Fibroblast of peridontal ligament (primary cell): ENCODE data around the gene CLIC4.
A peak's percentile ranks its signal among the peaks of the same experiment; 100 is the strongest.
"Not testable (repeated sequence)": the region's sequence is repeated elsewhere in the genome, so short reads cannot be mapped to it uniquely, and the experiment has no call there.

ENCODE experiments used
- DNase-seq: peaks from one replicate; pipeline ENCODE4 v3.0.0-alpha.2; 2010; ENCODE audit errors: extremely low read depth

The CLIC4 gene

GRCh38 chr1:24744911-24745710 lies at the start of gene CLIC4:
CLIC4 (plus strand) TSS chr1:24745447; CDS start chr1:24745554, 107 bp downstream.
- peak; percentile 97 for DNase-seq

DNA sequence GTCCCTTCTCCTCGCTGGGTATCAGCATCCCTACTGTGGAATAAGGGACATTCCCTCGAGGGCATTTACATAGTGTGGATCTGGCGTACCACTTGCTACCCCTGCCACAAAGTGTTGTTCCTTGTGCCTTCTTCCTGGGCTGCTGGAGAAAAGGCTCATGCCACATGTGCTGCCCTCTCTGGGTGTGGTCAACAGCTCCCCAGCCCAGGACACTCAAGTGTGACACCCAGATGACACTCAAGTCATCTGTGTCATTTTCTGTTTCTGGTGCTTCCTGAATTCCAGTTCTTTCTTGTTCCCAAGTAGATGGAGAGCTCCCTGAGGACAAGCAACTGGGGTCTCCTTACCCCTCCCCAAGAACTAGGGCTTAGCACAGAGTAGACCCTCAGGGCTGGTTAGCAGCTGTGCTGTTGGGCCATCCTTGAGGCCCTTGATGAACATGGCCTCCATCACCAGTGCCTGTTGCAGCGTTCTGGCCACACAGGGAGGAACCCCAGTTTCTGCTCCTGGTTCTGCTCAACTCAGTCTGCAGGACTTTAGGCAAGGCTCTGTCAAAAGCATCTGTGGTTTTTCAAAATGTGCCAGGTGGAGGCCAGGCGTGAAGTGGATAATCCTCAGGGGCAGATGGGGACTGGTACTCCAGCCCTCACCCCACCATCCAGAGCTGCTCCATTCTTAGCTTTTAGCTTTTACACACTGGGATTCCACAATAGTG lies 49.0 kb upstream of the CLIC4 start:
- no peak for DNase-seq

GRCh38 chr1:24696756-24697330 lies 48.4 kb upstream of the CLIC4 start:
- DNase-seq, result no peak

GRCh38 chr1:24697453-24698001 lies 47.7 kb upstream of the CLIC4 start:
- DNase-seq, result not testable (repeated sequence)

DNA sequence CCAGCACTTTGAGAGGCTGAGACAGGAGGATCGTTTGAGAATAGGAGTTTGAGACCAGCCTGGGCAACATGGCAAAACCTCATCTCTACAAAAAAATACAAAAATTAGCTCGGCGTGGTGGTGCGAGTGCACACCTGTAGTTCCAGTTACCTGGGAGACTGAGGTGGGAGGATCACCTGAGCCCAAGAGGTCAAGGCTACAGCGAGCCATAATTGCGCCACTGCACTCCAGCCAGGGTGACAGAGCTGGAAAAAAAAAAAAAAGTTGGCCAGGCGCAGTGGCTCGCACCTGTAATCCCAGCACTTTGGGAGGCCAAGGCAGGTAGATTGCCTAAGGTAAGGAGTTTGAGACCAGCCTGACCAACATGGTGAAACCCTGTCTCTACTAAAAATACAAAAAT lies 46.9 kb upstream of the CLIC4 start:
- not testable (repeated sequence) for DNase-seq

DNA sequence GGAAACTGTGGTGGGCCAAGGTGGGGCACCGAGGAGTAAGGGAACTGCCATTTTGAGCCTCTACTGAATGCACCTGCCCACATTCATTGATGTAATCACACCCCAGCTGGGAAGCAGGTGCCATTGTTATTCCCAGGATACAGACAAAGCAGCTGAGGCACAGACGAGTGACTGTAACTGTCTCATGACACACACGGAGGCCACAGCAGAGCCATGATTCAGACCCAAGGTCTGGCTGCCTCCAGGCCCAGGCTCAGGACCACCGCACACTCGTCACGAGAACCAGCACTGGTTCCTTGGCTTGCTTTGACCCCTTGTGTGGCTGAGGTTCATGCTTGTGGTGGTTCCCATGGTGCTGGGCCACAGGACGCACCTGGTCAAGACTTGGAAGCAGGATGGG lies 45.6 kb upstream of the CLIC4 start:
- no peak for DNase-seq

DNA sequence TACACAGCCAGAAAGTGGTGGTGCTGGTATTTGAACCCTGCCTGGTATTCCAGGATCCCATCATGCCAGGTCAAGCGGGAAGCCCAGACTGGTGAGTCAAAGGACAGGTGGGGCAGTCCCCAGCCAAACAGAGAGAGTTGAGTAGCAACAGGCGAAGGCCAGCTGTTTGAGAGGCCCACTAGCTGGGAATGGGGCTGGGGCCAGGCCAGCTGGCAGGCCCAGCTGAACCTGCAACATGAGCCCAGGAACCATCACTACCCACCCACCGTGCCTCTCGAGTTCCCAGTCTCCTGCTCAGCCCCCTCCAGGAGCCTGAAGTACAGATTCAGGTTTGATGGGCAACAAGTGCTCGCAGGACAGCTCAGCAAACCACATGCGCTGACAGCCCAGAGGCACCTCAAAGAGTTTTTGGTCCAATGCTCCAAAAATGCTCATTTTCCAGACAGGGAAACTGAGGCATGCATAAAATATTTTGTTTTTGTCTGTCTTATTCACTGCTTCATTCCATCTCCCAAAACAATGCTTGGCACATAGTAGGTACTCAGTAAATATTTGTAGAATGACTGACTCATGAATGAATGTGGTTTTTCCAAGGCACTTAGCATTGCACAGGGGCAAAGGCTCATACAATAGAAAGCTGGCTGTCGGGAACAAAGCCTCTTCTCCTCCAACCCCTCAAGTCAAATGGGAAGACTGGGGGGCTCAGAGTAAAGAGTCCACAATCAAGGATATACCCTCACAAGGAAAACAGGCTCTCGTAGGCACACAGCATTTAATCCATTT lies 42.5 kb upstream of the CLIC4 start:
- DNase-seq, result no peak

GRCh38 chr1:24704411-24705259 lies 40.6 kb upstream of the CLIC4 start:
- DNase-seq, result peak; percentile 36

DNA sequence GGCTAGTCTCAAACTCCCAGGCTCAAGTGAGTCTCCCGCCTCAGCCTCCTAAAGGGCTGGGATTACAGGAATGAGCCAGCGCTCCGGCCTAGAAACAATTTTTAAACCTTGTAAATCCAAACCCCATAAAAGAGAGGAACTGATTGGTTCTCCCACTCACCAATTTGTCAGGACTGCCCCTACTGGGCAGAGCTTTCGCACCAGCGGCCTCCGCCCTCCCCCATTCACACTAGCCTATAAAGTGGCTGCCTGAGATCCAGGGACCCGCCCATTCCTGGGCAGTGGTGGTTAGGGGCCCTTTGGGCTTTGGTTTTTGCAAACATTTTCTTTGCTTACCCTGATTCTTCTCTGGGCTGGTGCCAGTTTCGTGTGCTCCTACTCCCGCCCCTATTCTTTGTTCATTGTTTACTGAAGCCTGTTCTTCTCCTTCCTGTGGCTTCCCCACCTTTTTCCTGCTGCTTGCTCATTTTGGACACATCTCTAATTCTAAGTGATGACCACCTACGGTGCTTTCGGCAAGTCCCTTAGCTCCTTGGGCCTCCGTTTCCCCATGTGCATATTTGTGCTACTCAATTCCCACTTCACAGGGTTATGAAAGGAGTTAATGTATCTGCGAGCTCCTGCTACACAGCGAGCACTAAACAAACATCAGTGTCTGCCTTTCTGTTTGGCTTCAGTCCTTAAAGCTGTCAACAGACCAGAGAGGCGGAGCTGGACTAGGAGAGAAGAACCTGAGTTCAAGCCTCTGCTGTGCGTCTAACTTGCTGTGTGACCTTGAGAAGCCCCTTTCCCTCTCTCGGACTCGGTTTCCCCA lies 39.8 kb upstream of the CLIC4 start:
- DNase-seq, result peak; percentile 94

DNA sequence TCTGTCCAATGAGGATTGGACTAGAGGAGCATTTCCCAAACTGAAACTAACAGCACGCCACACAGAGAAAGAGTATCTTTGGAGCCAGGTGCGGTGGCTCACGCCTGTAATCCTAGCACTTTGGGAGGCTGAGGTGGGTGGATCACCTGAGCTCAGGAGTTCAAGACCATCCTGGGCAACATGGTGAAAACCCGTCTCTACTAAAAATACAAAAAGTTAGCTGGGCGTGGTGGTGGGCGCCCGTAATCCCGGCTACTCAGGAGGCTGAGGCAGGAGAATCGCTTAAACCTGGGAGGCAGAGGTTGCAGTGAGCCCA lies 39.2 kb upstream of the CLIC4 start:
- not testable (repeated sequence) for DNase-seq

GRCh38 chr1:24707687-24708086 lies 37.6 kb upstream of the CLIC4 start:
- no peak for DNase-seq

- no peak for DNase-seq
These were observed 36.3 kb upstream of the CLIC4 start for GRCh38 chr1:24708938-24709337.

DNA sequence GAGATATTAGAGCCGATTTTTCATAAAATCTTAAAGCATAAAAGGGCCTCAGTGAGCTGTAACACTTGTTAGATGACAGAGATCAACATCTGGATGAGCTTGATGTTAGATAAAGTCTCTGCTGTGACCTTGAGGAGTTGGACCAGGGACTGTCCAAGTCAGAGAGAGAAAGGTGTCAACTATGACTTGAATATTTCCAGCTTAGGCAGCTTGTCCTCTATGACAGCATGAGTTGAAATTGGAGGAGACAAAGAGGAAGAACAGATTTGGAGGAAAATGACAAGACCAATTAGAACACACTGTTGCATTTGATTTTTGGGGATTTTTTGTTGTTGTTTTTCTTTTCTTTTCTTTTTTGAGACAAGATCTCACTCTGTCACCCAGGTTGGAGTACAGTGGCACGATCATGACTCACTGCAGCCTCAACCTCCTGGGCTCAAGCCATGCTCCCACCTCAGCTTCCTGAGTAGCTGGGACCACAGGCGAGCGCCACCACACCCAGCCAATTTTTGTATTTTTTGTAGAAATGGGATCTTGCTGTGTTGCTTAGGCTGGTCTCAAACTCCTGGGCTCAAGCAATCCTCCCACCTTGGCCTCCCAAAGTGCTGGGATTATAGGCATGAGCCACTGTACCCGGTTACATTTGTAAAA lies 35.3 kb upstream of the CLIC4 start:
- DNase-seq, result no peak

DNA sequence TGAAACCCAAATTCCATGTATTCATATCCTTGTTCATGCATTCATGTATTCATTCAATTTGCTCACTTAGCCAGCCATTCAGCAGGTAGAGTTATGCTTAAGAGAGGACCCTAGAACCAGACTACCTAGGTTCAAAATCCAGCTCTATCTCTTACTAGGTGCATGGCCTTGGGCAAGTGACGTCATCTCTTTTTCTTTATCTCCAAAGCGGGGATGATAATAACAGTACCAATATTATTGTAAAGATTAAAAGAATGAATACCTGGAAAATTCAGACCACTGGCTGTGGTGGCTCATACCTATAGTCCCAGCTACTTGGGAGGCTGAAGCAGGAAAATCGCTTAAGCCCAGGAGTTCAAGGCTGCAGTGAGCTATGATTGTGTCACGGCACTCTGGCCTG lies 33.9 kb upstream of the CLIC4 start:
- DNase-seq, result no peak

- no peak for DNase-seq
These were observed 32.1 kb upstream of the CLIC4 start for GRCh38 chr1:24713176-24713575.

DNA sequence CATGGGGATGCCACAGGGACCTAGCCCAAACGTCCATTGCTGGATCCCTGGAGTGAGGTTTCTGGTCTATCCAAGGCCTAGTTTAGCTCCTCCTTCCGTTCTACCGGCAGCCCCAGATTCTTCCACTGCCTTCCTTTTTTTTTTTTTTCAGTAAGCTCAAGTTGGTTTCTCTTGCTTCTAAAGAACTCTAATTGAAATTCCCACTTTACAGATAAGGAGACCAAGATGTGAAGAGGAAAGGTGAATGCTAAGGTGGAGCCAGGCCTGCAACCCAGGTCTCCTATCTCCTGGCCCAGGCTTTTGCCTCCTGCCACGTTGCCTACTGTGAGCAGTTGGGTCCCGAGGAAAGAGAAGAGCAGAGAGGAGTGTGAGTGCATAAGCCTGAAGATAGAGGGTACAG lies 31.5 kb upstream of the CLIC4 start:
- DNase-seq, result no peak

DNA sequence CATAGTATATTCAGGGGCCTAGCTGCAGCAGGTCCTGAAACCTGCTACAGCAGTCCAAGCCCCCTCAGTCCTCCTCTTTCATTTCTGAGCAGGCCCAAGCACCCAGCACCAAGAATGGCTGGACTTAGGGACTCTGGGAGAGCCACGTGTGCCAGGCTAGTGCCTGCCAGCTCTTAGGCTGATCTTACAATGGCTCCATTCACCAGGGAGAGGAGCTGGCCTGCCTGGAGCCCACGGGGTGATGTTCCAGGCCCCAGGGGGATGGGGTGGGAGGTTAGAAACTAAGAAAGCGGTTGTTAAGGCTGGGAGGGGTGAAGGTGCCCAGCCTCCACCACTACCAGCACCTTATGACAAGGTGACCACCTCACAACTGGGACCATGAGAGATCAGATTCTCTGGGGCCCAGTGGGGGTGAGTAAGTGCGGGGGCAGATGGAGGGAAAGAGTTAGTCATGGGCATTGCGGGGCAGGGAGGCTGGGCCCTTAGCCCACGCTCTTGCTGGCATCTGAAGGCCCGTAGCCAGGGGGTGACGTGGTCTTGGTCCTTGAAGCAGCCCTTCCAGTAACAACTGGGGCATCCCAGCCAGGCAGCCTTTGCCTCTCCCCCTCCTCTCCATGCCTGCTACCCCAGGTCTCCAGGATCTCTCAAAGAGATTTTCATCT lies 30.3 kb upstream of the CLIC4 start:
- peak; percentile 52 for DNase-seq

DNA sequence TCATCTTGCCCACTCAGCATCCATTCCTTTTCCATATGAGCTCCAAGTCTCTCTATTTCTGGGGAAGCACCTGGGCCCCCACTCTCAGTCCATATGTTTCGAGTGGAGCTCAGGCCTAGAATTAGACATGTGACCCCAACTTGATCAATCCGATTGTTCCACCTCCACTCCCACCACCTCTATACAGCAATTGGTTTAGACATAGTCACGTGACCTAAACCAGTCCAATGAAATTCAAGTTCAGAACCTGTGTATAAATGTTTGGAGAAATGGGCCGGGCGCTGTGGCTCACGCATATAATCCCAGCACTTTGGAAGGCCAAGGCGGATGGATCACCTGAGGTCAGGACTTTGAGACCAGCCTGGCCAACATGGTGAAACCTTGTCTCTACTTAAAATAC lies 29.6 kb upstream of the CLIC4 start:
- no peak for DNase-seq
